Smooth muscle cell (in vitro differentiated cells): Measurements from ENCODE around the gene SLC35D2. TPM values are rescaled to one million over a fixed set of nuclear protein-coding genes. Genes with fewer than 3 reads are reported as not detected.
"Not testable (repeated sequence)": the region's sequence is repeated elsewhere in the genome, so short reads cannot be mapped to it uniquely, and the experiment has no call there.

Experiments
- DNase-seq: peaks from one replicate; lab custom pipeline; 2025; ENCODE audit not compliant: unreplicated experiment; lab: John Stamatoyannopoulos, UW
- H2AFZ ChIP-seq: fragments of 200-600 bp; sonication (generic); 2 replicates; pipeline ENCODE4 v1.6.0; 2016; ENCODE audit warnings: antibody characterized with exemption, low read depth, mild to moderate bottlenecking
- H3F3A ChIP-seq: fragments of 200-600 bp; sonication (generic); 2 replicates; pipeline ENCODE4 v1.6.0; 2017; ENCODE audit warnings: antibody characterized with exemption, low read depth
- H3K27ac ChIP-seq: fragments of 200-600 bp; sonication (generic); 2 replicates; pipeline ENCODE4 v1.5.1; 2016; ENCODE audit warnings: low read depth, mild to moderate bottlenecking
- H3K27me3 ChIP-seq: fragments of 200-600 bp; sonication (generic); 2 replicates; pipeline ENCODE4 v1.6.1; 2016; ENCODE audit warnings: low read depth, mild to moderate bottlenecking
- H3K36me3 ChIP-seq: fragments of 200-600 bp; sonication (generic); 2 replicates; pipeline ENCODE4 v1.5.1; 2016; ENCODE audit warnings: low read depth
- H3K4me1 ChIP-seq: fragments of 200-600 bp; sonication (generic); 2 replicates; pipeline ENCODE4 v1.5.1; 2016; ENCODE audit warnings: low read depth
- H3K4me2 ChIP-seq: fragments of 200-600 bp; sonication (generic); 2 replicates; pipeline ENCODE4 v1.6.0; 2016; ENCODE audit warnings: mild to moderate bottlenecking
- H3K4me3 ChIP-seq: fragments of 200-600 bp; sonication (generic); 2 replicates; pipeline ENCODE4 v1.5.1; 2016; ENCODE audit warnings: mild to moderate bottlenecking
- H3K79me2 ChIP-seq: fragments of 200-600 bp; sonication (generic); 2 replicates; pipeline ENCODE4 v1.6.0; 2016; ENCODE audit warnings: low read depth, mild to moderate bottlenecking
- H3K9ac ChIP-seq: fragments of 200-600 bp; sonication (generic); 2 replicates; pipeline ENCODE4 v1.6.0; 2016; ENCODE audit warnings: low read depth
- H3K9me3 ChIP-seq: fragments of 200-600 bp; sonication (generic); replicated peaks from 2 replicates; pipeline ENCODE4 v1.5.1; 2016; ENCODE audit warnings: low read depth
- H4K20me1 ChIP-seq: fragments of 200-600 bp; sonication (generic); 2 replicates; pipeline ENCODE4 v1.6.0; 2016; ENCODE audit warnings: low read depth
- WGBS: methylation state at CpG from one replicate; pipeline ENCODE4 v1.1.7; 2016; ENCODE audit warnings: low lambda C conversion rate; 5-methylcytosine and 5-hydroxymethylcytosine counted together
- polyA plus RNA-seq: library from polyadenylated mRNA; unstranded; fragments of >200 nt; fragmentation: Nextera tagmentation; extraction: Ambion mirVana; gene quantifications from 2 replicates; pipeline ENCODE4 v1.2.1, GENCODE V29; 2016
- total RNA-seq: library from RNA; depleted of rRNA; stranded (reverse); fragments of >200 nt; gene quantifications from 2 replicates; pipeline ENCODE4 v1.2.3, GENCODE V29; 2014
- TF ChIP-seq, protein P1 (sequence below): fragments of 200-600 bp; sonication (generic); IDR thresholded peaks from 2 replicates; pipeline ENCODE4 v1.5.1; 2017; ENCODE audit warnings: borderline replicate concordance, mild to moderate bottlenecking, antibody characterized with exemption; ENCODE audit not compliant: insufficient read depth, poor library complexity, severe bottlenecking

Gene SLC35D2
- total and polyA plus RNA-seq, 2 experiments from 2014 or later: 16.5 to 25.5 TPM

DNA sequence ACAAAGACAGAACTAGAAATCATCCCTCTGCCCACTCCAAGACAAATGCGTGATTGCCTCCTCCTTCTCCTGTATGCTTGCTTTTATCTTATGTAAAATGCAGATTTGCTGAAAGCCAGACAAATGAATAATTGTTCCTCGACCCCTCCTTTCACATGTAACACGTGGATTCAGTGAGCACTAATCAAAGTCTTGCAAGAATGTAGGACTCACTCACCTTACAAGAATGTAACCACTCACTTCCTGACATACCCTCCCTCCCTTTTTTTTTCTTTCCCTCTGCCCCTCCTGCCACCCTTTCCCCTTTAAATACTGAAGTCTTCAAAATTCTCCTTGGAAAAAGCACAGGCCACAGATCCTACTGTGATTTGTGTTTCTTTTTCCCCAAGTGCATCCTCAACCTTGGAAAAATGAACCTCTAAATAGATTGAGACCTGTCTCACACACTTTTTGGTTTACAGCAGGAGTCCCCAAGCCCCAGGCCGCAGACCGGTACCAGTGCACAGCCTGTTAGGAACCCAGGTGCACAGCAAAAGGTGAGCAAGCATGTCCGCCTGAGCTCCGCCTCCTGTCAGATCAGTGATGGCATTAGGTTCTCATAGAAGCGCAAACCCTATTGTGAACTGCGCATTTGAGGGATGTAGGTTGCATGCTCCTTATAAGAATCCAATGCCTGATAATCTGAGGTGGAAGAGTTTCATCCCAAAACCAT is 52.1 kb downstream of the SLC35D2 start:
- H3K36me3 ChIP-seq: no peaks in the 10 kb centered on the region
- WGBS: 76% methylated on average over 9 of the region's 9 CpGs
- no peaks in the 10 kb centered on the region for H3K79me2 ChIP-seq
- TF ChIP-seq, protein P1, sequence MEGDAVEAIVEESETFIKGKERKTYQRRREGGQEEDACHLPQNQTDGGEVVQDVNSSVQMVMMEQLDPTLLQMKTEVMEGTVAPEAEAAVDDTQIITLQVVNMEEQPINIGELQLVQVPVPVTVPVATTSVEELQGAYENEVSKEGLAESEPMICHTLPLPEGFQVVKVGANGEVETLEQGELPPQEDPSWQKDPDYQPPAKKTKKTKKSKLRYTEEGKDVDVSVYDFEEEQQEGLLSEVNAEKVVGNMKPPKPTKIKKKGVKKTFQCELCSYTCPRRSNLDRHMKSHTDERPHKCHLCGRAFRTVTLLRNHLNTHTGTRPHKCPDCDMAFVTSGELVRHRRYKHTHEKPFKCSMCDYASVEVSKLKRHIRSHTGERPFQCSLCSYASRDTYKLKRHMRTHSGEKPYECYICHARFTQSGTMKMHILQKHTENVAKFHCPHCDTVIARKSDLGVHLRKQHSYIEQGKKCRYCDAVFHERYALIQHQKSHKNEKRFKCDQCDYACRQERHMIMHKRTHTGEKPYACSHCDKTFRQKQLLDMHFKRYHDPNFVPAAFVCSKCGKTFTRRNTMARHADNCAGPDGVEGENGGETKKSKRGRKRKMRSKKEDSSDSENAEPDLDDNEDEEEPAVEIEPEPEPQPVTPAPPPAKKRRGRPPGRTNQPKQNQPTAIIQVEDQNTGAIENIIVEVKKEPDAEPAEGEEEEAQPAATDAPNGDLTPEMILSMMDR: no peak
- no peaks in the 10 kb centered on the region for H4K20me1 ChIP-seq
- H3K4me3 ChIP-seq: no peak overlapping the region
- H3K27ac ChIP-seq: no peak overlapping the region
- H2AFZ ChIP-seq: no peak overlapping the region
- H3K4me2 ChIP-seq: no peak overlapping the region
- H3K9ac ChIP-seq: no peak overlapping the region
- no peaks in the 10 kb centered on the region for H3K4me1 ChIP-seq
- H3K27me3 ChIP-seq: no peaks in the 10 kb centered on the region
- H3F3A ChIP-seq: no peaks in the 10 kb centered on the region
- no peaks in the 10 kb centered on the region for H3K9me3 ChIP-seq
- DNase-seq: no peak

DNA sequence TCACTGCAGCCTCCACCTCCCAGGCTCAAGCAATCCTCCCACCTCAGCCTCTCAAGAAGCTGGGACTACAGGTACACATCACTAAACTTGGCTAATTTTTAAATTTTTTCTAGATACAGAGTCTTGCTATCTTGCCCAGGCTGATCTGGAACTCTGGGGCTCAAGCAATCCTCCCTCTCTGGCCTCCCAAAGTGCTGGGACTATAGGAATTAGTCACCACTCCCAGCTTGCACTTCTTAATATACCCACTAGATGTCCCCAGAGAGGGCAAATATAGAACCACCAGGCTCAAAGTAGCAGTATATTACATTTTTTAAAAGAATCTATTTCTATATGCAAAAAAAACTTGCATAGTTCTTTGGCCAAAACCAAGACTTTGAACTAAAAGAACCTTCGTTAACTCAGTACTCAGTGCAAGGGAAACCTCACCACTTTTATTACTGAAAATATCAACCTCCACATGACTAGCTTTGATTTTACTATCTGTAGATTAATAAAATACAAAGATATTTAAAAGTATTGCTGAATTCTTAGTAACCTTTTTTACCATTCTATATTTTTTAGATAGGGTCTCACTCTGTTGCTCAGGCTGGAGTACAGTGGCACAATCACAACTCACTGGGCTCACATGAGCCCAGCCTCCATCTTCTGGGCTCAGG is 55.7 kb downstream of the SLC35D2 start:
- TF ChIP-seq, protein P1: peak; percentile 88
- Histone ChIP-seq H3K27me3 (no peaks in the 10 kb centered on the region), H4K20me1 (no peaks in the 10 kb centered on the region), H3K36me3 (no peaks in the 10 kb centered on the region), H3K27ac (no peak overlapping the region), H3K4me3 (no peak overlapping the region), H3K9me3 (no peaks in the 10 kb centered on the region), H2AFZ (no peak overlapping the region), H3F3A (no peaks in the 10 kb centered on the region), H3K9ac (no peak overlapping the region), H3K79me2 (no peaks in the 10 kb centered on the region), H3K4me2 (no peak overlapping the region), H3K4me1 (no peaks in the 10 kb centered on the region)
- WGBS: 51% methylated on average over 1 of the region's 1 CpG
- no peak for DNase-seq

DNA sequence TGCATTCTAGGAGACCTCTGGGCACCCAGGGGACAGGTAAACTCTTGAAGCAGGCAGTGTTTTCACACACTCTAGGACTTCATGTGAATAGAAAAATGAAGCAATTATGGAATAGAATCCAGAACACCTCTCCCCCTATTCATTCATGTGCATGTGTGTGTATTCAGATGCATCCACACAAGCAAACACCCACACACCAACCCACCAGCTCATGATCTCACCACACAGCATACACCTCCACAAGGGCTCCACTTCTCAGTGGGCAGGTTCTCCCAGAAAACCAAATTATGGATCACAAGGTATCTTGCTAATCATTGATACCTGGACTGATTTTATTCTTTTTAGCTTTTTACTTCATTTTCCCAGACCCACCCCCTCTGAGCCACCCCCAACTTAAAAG is 60.3 kb downstream of the SLC35D2 start:
- no peak for DNase-seq

DNA sequence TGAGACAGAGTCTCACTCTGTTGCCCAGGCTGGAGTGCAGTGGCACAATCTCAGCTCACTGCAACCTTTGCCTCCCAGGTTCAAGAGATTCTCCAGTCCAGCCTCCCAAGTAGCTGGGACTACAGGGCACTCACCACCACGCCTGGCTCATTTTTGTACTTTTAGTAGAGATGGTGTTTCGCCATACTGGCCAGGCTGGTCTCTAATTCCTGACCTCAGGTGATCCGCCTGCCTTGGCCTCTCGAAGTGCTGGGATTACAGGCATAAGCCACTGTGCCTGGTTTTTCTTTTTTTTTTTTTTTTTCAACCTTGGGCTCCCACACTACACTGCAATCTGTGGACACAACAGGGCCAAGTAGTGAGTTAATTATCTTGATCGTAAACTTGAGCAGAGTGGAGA is 60.8 kb downstream of the SLC35D2 start:
- not testable (repeated sequence) for H3K36me3 ChIP-seq, H3K79me2 ChIP-seq, H3K27me3 ChIP-seq, H3K9me3 ChIP-seq, H3K4me2 ChIP-seq, H3K4me1 ChIP-seq, H3K9ac ChIP-seq, H3K4me3 ChIP-seq, H3F3A ChIP-seq, H2AFZ ChIP-seq, H3K27ac ChIP-seq, DNase-seq, H4K20me1 ChIP-seq
- 57% methylated on average over 5 of the region's 5 CpGs for WGBS

More for the DNA sequence above, 60.3 kb downstream of the SLC35D2 start:
- no peaks in the 10 kb centered on the region for H3F3A ChIP-seq
- no peak overlapping the region for H3K4me3 ChIP-seq
- H3K9ac ChIP-seq: no peak overlapping the region
- H3K79me2 ChIP-seq: no peaks in the 10 kb centered on the region
- TF ChIP-seq, protein P1: no peak
- no peak overlapping the region for H3K4me2 ChIP-seq
- H3K9me3 ChIP-seq: no peaks in the 10 kb centered on the region
- peaks cover 8% of the 10 kb centered on the region for H3K4me1 ChIP-seq
- H2AFZ ChIP-seq: no peak overlapping the region
- no peaks in the 10 kb centered on the region for H3K27me3 ChIP-seq
- no peaks in the 10 kb centered on the region for H3K36me3 ChIP-seq
- no peaks in the 10 kb centered on the region for H4K20me1 ChIP-seq
- no peak overlapping the region for H3K27ac ChIP-seq

DNA sequence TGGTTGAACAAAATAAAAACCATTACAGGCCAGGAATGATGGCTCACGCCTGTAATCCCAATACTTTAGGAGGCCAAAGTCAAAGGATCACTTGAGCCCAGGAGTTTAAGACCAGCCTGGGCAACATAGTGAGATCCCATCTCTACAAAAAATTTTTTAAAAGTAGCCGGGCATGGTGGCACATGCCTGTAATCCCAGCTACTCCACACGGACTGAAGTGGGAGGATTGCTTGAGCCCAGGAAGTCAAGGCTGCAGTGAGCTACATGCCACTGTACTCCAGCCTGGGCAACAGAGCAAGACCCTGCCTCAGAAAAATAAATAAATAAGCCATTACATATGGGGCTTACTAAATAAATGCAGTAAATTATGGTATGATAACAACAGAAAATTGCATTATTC is 61.3 kb downstream of the SLC35D2 start:
- not testable (repeated sequence) for H4K20me1 ChIP-seq, H3K9ac ChIP-seq, H2AFZ ChIP-seq, H3K4me3 ChIP-seq, DNase-seq, H3K27me3 ChIP-seq, H3K36me3 ChIP-seq, H3K27ac ChIP-seq, H3K4me2 ChIP-seq, H3K79me2 ChIP-seq, H3K9me3 ChIP-seq, H3K4me1 ChIP-seq, H3F3A ChIP-seq
- WGBS: 96% methylated on average over 3 of the region's 3 CpGs
